GM21447 (cell line): ENCODE measurements around the gene HACD3.
A peak's percentile ranks its signal among the peaks of the same experiment; 100 is the strongest.
"Not testable (repeated sequence)": the region's sequence is repeated elsewhere in the genome, so short reads cannot be mapped to it uniquely, and the experiment has no call there.

ENCODE experiments used
- ATAC-seq: cut with Tn5 transposase; IDR thresholded peaks from one replicate; pipeline ENCODE4 v1.9.1; 2021; ENCODE audit not compliant: unreplicated experiment

HACD3 gene

DNA sequence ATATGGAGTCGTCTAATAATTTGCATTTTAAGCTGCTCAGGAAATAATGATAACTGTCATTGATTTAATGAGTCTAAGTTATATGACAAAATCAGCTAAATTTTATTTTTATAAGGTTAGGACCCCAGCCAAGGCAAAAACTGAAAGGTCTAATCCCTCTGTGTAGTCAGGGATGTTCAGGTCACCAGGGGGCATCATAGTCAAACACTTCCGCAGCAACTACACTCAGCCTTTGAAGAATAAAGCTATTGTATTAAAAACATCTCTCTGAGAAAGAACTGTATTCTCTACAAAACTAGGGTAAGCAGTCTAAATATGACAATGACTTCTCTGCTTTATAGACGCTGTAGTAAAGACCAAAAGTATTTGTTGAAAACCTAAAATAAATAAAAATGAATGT is 65.7 kb downstream of the HACD3 start:
- no peak for ATAC-seq

DNA sequence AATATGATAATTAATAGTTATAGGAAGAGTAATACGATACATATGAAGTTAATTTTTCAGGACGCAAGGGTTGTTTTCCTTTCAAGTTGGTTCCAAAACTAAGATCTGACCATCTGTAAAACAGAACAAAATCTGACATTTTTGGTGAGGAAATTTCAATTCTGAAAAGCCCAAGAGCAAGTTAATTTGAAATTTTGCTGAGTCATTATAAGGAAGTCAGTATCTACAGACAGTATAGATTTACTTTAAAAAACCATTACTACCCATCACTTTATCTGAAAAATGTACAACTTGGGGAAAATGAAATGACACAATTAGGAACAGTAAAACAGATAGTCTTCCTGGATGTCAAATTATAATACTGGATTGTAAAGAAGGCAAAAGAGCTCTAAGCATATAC is 68.2 kb downstream of the HACD3 start:
- no peak for ATAC-seq

- ATAC-seq, result no peak
Observed at GRCh38 chr15:65599677-65600076, 69.4 kb downstream of the HACD3 start.

DNA sequence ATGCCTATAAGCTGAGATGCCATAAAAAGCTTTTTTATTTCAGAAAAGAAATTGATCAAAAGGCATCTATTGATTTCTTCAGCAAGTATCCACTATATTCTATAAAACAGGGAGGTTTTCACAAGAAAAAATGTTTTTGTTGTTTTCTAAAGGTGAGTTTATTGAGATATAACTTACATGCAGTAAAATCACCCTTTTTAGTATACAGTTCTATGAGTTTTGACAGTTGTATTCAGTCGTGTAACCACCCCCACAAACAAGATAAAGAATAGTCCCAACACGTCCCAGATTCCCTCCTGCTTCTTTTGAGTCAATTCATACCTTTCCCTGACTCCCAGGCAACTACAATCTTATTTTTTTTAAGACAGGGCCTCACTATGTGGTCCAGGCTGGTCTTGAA is 72.9 kb downstream of the HACD3 start:
- ATAC-seq, result no peak

DNA sequence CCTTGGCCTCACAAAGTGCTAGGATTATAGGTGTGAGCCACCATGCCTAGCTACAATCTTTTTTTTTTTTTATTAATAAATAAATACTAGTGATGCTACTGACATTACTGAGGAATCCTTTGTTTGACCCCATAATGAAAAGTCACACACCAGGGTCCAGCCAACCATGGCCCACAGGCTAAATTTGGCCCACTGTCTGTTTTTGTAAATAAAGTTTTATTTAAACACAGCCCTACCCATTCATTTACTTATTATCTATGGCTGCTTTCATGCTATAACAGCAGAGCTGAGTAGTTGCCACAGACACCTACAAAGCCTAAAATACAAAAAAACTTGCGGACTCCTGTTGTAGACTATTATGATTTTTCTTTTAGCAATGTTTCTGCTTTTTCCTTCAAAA is 73.3 kb downstream of the HACD3 start:
- no peak for ATAC-seq

DNA sequence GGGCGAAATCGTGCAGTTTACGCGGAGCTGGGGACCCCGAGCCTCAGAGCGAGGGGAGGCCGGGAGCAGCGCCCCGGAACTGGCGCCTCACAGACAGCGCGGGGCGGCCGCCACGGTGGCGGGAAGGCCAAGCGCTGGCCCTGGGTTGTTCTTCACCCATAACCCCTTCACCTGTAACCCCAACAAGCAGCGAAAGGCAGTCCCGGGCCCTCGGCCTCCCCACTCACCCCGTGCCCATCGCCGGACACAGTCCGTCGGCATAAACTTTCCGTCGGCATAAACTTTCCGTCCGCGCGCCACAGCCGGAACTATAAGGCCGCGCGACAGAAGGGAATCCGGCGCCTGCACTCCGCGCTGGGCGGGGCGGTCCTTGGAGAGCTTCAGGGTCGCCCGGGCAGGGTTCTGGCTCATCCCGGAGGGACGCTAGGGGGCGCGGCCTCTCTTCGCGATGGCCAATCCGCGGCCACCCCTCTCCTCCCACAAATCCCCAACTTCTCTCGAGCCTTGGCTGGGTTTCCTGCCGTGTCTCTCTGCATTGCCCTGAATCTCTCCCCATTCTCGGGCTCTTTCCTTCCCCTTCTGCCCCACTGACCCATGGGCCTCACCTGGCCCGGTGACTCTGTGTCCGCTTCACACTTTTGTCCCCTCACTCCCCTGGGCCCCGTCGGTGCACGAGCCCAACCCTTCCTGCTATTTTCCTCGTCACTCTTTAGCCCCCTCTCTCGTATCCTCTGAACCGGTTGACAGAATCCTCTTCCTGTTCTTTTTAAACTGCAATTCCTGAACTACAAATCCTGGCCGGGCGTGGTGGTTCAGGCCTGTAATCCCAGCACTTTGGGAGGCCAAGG is 80.8 kb downstream of the HACD3 start, which contains the start of gene INTS14:
Gene INTS14 (minus strand): TSS at position 261 of the 848 bp plus-strand sequence. CDS start 3,751 bp downstream, outside the sequence.
- ATAC-seq, result peak; percentile 93

DNA sequence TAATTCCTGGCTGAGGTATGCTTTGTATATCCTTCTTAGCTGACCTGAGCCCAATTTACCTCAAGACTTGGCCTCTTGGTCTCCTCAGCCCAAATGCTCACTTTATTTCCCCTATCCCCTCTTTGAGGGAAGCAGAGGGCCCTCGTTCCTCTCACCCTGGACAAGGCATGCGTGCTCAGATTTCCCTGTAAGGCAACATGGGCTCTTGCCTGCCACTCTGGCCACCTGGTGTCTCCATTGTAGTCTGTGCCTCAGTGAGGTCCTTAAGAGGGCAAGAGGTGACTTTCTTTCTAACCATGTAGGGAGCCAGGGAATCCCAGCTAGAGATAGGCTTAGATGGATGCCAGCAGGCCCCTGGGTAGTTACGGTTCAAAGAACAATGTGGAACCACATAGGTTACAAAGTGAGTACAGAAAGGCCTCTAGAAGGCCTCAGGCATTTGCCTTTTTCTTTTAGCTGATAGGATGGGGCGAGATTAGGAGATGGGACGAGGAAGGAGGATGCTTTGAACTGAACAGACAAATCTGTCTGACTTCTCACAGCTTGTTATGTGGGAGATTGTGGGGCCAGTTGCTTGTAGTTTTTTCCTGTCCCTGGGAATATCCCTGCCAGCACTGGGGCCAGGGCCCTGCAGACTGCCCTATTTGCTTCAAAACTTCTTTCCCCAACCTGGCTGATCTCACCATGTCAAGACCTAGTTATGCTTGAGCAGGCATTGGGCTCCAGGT is 81.8 kb downstream of the HACD3 start:
- no peak for ATAC-seq

GRCh38 chr15:65612616-65612946 is 82.3 kb downstream of the HACD3 start:
- ATAC-seq, result no peak

- no peak for ATAC-seq
Observed at GRCh38 chr15:65612949-65613744, 82.9 kb downstream of the HACD3 start.

DNA sequence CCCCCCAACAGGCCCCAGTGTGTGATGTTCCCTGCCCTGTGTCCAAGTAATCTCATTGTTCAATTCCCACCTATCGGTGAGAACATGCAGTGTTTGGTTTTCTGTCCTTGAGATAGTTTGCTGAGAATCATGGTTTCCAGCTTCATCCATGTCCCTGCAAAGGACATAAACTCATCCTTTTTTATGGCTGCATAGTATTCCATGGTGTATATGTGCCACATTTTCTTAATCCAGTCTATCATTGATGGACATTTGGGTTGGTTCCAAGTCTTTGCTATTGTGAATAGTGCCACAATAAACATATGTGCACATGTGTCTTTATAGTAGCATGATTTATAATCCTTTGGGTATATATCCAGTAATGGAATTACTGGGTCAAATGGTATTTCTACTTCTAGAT is 85.6 kb downstream of the HACD3 start:
- ATAC-seq, result not testable (repeated sequence)

- no peak for ATAC-seq
Observed at GRCh38 chr15:65618560-65619109, 88.4 kb downstream of the HACD3 start.

GRCh38 chr15:65619626-65620290 is 89.5 kb downstream of the HACD3 start:
- no peak for ATAC-seq

- ATAC-seq, result no peak
Observed at GRCh38 chr15:65620833-65621232, 90.6 kb downstream of the HACD3 start.

DNA sequence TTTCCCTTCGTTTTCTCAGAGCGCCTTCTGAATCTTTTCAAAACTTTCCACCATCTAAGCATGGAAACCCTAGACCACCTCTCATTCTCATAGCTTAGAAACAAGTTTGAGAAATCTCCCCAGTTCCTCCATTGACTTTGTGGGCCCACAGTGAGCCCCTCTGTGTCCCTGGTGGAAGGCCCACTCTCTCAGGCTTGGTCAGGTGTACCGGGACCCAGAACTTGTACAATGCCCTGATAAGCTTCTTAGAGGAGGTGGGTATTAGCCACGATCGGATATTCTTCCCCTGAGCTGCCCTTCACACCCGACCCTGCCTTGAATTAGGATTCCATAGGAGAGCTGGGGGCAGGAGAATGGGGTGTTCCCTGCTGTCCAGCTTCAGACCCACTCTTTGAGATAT is 91.4 kb downstream of the HACD3 start, which contains the start of gene SLC24A1:
Gene SLC24A1 (plus strand): TSS at position 301 of the 400 bp plus-strand sequence. CDS start 2,143 bp downstream, outside the sequence.
- no peak for ATAC-seq

DNA sequence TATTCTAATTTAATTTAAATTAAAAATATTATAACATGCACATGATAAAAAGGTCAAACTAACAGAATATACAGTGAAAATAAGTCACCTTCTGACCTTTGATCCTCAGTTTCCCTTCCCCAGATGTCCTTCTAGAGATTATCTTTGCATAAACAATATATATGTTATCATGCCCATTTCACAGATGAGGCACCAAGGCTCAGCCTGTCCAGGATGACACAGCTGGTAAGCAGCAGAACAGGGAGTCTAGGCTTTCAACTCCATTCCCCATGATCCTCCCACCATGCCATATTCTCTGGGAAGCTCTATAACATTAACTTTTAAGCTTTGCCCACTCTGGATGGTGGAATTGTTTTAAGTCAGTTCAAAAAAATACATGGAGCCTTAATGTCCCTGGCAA is 92.8 kb downstream of the HACD3 start:
- no peak for ATAC-seq

DNA sequence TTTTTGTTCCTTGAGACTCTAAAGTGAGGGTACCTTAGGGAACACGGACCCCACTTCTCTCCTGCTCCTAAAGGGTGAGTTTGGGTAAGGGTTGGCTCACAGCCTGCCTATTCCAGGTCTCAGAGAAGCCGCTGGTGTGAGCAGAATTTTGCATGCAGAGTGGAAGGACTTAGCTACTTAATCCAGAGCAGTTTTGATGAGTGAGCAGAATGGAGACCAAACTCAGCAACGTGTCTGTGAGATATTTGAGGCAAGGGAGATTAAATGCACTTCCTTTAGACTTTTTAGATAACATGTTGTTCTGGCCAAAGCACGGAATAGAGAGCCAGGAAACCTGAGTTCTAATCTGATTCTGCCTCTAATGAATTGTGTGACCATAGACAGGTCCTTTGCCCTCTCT is 96.6 kb downstream of the HACD3 start:
- ATAC-seq, result no peak
